ENCODE results near the gene AQP9. TPM values are rescaled to one million over a fixed set of nuclear protein-coding genes. Genes with fewer than 3 reads are reported as not detected.
"Not testable (repeated sequence)": the region's sequence is repeated elsewhere in the genome, so short reads cannot be mapped to it uniquely, and the experiment has no call there.

The AQP9 gene
- total RNA-seq, 6 experiments from 2014 or later = 72.9 to 350 (median 156) TPM

DNA sequence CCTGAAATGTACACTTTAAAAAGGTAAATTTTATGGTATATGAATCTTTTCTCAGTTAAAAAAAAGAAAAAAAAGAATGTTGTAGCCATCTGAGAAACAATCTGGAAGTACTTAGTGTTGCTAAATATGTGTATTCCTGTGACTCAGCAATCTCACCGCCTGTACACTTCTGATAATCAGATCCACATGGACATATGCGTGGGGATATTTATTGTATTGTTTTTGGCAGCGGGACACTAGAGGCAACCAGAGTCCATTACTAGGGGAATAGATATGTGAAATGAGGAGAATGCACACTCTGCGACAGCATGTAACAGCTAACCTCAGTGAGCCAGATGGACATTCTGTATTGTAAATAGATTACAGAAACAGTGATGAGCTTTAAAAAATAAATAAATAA lies 65.4 kb downstream of the AQP9 start:
- WGBS (ENCODE audit: insufficient coverage, low coverage, low lambda C conversion rate, missing lambda C conversion rate) = 51% methylated on average over 4 of the region's 4 CpGs
- Histone ChIP-seq H3K4me3 (no peak overlapping the region), H3K4me1 (no peaks in the 10 kb centered on the region), H3K27me3 (no peaks in the 10 kb centered on the region), H3K27ac (no peak overlapping the region), H3K36me3 (no peaks in the 10 kb centered on the region), H3K9me3 (no peaks in the 10 kb centered on the region)
- DNase-seq (no peak), ATAC-seq (no peak)
- no peak for TF ChIP-seq POLR2A (IDR thresholded peaks at IDR 0.05)
- TF ChIP-seq, protein P1, sequence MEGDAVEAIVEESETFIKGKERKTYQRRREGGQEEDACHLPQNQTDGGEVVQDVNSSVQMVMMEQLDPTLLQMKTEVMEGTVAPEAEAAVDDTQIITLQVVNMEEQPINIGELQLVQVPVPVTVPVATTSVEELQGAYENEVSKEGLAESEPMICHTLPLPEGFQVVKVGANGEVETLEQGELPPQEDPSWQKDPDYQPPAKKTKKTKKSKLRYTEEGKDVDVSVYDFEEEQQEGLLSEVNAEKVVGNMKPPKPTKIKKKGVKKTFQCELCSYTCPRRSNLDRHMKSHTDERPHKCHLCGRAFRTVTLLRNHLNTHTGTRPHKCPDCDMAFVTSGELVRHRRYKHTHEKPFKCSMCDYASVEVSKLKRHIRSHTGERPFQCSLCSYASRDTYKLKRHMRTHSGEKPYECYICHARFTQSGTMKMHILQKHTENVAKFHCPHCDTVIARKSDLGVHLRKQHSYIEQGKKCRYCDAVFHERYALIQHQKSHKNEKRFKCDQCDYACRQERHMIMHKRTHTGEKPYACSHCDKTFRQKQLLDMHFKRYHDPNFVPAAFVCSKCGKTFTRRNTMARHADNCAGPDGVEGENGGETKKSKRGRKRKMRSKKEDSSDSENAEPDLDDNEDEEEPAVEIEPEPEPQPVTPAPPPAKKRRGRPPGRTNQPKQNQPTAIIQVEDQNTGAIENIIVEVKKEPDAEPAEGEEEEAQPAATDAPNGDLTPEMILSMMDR (IDR thresholded peaks at IDR 0.05) = no peak
- intact Hi-C loops (cut with DNase I) = no loop called here

DNA sequence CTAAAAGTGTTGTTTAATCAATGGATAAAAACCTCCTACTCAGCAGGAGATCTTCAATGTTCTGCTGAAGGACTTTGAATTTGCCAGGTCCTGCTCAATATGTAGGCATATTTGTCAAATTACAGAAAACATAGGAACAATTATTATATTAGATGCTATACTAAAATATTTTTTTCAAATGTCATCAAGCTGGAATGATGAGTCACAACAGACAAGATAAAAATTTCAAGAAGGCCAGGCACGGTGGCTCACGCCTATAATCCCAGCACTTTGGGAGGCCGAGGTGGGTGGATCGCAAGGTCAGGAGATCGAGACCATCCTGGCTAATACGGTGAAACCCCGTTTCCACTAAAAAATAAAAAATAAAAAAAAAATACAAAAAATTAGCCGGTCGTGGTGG lies 68.0 kb downstream of the AQP9 start:
- intact Hi-C loops (cut with DNase I) = no loop called here
- Histone ChIP-seq H3K4me1 (no peaks in the 10 kb centered on the region), H3K4me3 (no peak overlapping the region), H3K9me3 (no peaks in the 10 kb centered on the region), H3K27ac (no peak overlapping the region), H3K36me3 (no peaks in the 10 kb centered on the region), H3K27me3 (no peaks in the 10 kb centered on the region)
- TF ChIP-seq POLR2A (IDR thresholded peaks at IDR 0.05) = no peak
- TF ChIP-seq, protein P1 (IDR thresholded peaks at IDR 0.05) = no peak
- 87% methylated on average over 8 of the region's 9 CpGs for WGBS (ENCODE audit: insufficient coverage, low coverage, low lambda C conversion rate, missing lambda C conversion rate)
- no peak for DNase-seq
- ATAC-seq = no peak

DNA sequence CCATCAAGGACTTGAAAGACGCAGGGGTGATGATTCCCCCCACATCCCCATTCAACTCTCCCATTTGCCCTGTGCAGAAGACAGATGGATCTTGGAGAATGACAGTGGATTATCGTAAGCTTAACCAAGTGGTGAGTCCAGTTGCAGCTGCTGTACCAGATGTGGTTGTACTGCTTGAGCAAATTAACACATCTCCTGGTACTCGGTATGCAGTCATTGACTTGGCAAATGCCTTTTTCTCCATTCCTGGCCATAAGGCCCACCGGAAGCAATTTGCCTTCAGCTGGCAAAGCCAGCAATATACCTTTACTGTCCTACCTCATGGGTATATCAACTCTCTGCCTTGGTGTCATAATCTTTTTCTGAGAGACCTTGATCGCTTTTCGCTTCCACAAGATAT lies 70.0 kb downstream of the AQP9 start:
- intact Hi-C loops (cut with DNase I); ATAC-seq: not testable (repeated sequence)
- WGBS (ENCODE audit: insufficient coverage, low coverage, low lambda C conversion rate, missing lambda C conversion rate) = 95% methylated on average over 3 of the region's 6 CpGs

DNA sequence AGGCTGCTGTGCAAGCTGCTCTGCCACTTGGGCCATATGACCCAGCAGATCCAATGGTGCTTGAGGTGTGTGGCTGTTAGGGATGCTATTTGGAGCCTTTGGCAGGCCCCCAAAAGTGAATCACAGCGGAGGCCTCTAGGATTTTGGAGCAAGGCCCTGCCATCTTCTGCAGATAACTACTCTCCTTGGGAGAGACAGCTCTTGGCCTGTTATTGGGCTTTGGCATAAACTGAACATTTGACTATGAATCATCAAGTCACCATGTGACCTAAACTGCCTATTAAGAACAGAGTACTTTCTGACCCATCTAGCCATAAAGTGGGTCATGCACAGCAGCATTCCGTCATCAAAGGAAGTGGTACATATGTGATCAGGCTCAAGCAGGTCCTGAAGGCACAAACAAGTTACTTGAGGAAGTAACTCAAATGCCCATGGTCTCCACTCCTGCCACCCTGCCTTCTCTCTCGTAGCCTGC lies 70.9 kb downstream of the AQP9 start:
- H3K27ac ChIP-seq; H3K27me3 ChIP-seq; H3K4me3 ChIP-seq; DNase-seq; intact Hi-C loops (cut with DNase I); H3K36me3 ChIP-seq; H3K9me3 ChIP-seq: not testable (repeated sequence)
- H3K4me1 ChIP-seq = peaks cover 0 to 11% (median 0%) of the 10 kb centered on the region in 4 donors
- ATAC-seq = peak in 1 of 4 donors; percentile 17
- WGBS (ENCODE audit: insufficient coverage, low coverage, low lambda C conversion rate, missing lambda C conversion rate) = 57% methylated on average over 3 of the region's 3 CpGs

More for the DNA sequence above, 70.0 kb downstream of the AQP9 start:
- not testable (repeated sequence) for H3K4me1 ChIP-seq, H3K36me3 ChIP-seq, H3K9me3 ChIP-seq, DNase-seq, H3K27ac ChIP-seq, H3K4me3 ChIP-seq, H3K27me3 ChIP-seq

DNA sequence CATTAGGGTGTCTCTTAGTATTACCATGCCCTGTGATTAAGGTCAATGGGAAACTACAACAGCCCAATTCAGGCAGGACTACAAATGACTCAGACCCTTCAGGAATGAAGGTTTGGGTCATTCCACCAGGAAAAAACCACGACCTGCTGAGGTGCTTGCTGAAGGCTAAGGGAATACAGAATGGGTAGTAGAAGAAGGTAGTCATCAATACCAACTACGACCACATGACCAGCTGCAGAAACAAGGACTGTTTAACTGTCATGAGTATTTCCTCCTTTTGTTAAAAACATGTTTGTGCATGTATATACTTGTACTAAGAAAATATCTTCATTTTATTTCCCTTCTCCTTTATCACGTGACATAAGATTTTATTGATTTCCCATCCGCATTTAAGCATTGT lies 71.8 kb downstream of the AQP9 start:
- WGBS (ENCODE audit: insufficient coverage, low coverage, low lambda C conversion rate, missing lambda C conversion rate) = 81% methylated on average over 4 of the region's 4 CpGs
- H3K4me3 ChIP-seq; ATAC-seq; H3K9me3 ChIP-seq; H3K27ac ChIP-seq; DNase-seq; H3K27me3 ChIP-seq; H3K36me3 ChIP-seq; intact Hi-C loops (cut with DNase I): not testable (repeated sequence)
- H3K4me1 ChIP-seq = peaks cover 0 to 11% (median 0%) of the 10 kb centered on the region in 4 donors

DNA sequence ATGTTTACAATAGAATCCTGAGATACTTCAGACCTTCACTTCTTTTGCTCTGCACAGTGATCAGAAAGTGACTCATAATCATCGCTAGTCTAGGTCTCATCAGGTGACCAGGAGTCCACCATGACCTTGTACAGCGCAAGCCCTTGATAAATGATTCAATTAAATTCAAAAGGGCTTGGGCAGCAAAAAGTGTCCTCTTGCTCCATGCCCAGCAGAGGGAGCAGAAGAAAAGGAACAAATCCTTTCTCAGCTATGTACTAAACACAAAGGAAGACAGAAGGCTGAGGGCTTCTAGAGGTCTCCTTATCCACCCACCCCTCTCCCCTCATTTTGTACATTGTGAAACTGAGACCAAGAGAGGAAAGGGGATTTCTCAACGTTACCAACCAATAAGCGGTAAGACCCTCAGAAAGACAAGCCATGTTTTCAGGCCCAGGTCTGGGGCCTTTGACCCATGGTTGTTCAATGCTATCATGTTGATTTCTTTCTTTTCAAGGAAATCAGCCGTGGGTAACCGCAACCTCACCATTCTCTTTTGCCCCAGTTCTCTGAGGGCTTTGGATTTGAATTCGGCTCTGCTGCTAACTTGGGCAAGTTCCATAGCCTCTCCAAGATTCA lies 74.8 kb downstream of the AQP9 start:
- no peak overlapping the region for H3K4me3 ChIP-seq
- intact Hi-C loops (cut with DNase I) = no loop called here
- peaks cover 0 to 11% (median 0%) of the 10 kb centered on the region in 4 donors for H3K4me1 ChIP-seq
- DNase-seq = no peak
- ATAC-seq = peak; percentile 71 to 83 (median 75)
- no peak for TF ChIP-seq POLR2A (IDR thresholded peaks at IDR 0.05)
- TF ChIP-seq, protein P1 (IDR thresholded peaks at IDR 0.05) = peak; percentile 35 to 57 (median 44)
- no peaks in the 10 kb centered on the region for H3K27me3 ChIP-seq
- no peaks in the 10 kb centered on the region for H3K9me3 ChIP-seq
- 85% methylated on average over 7 of the region's 7 CpGs for WGBS (ENCODE audit: insufficient coverage, low coverage, low lambda C conversion rate, missing lambda C conversion rate)
- H3K27ac ChIP-seq = peak overlapping the region in 1 of 3 donors; percentile 49
- H3K36me3 ChIP-seq = no peaks in the 10 kb centered on the region
